Panc1 (cell line): ENCODE data around the gene PGM2.

Source experiments
- POLR2AphosphoS5 ChIP-seq: IDR thresholded peaks from 2 replicates; pipeline ENCODE4 v1.6.1; 2012; ENCODE audit warnings: mild to moderate bottlenecking, low read depth, low read length, moderate library complexity
- SIN3A ChIP-seq: IDR thresholded peaks from 2 replicates; pipeline ENCODE4 v1.6.1; 2012; ENCODE audit warnings: low read depth, mild to moderate bottlenecking, low read length, moderate library complexity, borderline replicate concordance; ENCODE audit not compliant: insufficient read depth
- TCF7L2 ChIP-seq: IDR thresholded peaks from 2 replicates; pipeline ENCODE4 v1.6.1; 2011; ENCODE audit warnings: mild to moderate bottlenecking, low read depth, low read length, inconsistent platforms
- TF ChIP-seq, protein P1 (sequence below): fragments of 450-650 bp; IDR thresholded peaks from 2 replicates; pipeline ENCODE4 v1.5.1; 2017; ENCODE audit warnings: mild to moderate bottlenecking
- TF ChIP-seq, protein P2 (sequence below), 2 experiments: IDR thresholded peaks; 2 replicates each; pipeline ENCODE4 v1.6.1; 2011 to 2012; ENCODE audit warnings: low read depth in 2 of 2, control low read depth in 1 of 2, low read length in 1 of 2, mild to moderate bottlenecking in 1 of 2, moderate library complexity in 1 of 2; ENCODE audit not compliant: insufficient read depth in 1 of 2

DNA sequence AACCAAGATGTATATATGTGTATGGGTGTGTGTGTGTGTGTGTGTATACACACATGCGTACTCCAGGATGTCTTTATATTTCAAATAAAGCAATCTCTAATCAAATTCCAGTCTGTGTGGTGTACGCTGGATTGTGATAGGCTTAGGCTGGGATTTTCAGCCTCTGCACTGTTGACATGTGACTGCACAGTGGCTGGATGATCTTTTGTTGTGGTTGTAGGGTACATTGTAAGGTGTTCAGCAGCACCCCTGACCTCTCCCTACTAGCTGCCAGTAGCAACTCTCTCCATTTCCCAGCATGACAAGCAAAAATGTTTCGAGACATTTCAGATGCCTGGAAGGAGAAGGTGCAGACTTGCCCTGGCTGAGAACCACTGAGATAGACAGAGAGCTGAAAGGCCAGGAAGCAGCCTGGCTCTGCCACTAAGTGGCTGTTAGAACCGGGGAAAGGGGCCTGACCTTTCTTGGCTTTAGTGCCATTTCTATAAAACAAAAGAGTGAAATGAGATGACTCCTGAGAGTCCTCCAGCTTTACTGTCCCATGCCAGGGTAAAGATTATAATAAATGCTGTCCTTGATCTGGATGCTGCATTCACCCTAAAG is 10.5 kb downstream of the PGM2 start:
- TF ChIP-seq, protein P1, sequence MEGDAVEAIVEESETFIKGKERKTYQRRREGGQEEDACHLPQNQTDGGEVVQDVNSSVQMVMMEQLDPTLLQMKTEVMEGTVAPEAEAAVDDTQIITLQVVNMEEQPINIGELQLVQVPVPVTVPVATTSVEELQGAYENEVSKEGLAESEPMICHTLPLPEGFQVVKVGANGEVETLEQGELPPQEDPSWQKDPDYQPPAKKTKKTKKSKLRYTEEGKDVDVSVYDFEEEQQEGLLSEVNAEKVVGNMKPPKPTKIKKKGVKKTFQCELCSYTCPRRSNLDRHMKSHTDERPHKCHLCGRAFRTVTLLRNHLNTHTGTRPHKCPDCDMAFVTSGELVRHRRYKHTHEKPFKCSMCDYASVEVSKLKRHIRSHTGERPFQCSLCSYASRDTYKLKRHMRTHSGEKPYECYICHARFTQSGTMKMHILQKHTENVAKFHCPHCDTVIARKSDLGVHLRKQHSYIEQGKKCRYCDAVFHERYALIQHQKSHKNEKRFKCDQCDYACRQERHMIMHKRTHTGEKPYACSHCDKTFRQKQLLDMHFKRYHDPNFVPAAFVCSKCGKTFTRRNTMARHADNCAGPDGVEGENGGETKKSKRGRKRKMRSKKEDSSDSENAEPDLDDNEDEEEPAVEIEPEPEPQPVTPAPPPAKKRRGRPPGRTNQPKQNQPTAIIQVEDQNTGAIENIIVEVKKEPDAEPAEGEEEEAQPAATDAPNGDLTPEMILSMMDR = no peak
- TF ChIP-seq, protein P2, sequence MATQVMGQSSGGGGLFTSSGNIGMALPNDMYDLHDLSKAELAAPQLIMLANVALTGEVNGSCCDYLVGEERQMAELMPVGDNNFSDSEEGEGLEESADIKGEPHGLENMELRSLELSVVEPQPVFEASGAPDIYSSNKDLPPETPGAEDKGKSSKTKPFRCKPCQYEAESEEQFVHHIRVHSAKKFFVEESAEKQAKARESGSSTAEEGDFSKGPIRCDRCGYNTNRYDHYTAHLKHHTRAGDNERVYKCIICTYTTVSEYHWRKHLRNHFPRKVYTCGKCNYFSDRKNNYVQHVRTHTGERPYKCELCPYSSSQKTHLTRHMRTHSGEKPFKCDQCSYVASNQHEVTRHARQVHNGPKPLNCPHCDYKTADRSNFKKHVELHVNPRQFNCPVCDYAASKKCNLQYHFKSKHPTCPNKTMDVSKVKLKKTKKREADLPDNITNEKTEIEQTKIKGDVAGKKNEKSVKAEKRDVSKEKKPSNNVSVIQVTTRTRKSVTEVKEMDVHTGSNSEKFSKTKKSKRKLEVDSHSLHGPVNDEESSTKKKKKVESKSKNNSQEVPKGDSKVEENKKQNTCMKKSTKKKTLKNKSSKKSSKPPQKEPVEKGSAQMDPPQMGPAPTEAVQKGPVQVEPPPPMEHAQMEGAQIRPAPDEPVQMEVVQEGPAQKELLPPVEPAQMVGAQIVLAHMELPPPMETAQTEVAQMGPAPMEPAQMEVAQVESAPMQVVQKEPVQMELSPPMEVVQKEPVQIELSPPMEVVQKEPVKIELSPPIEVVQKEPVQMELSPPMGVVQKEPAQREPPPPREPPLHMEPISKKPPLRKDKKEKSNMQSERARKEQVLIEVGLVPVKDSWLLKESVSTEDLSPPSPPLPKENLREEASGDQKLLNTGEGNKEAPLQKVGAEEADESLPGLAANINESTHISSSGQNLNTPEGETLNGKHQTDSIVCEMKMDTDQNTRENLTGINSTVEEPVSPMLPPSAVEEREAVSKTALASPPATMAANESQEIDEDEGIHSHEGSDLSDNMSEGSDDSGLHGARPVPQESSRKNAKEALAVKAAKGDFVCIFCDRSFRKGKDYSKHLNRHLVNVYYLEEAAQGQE (IDR thresholded peaks at IDR 0.05; ENCODE audit: insufficient read depth in 1 of 2, low read depth in 2 of 2, low read length in 1 of 2) = no peak
- TF ChIP-seq SIN3A = no peak
- TF ChIP-seq POLR2AphosphoS5 = no peak
- no peak for TF ChIP-seq TCF7L2
